Measurements from ENCODE around the gene CNOT6. TPM values are rescaled to one million over a fixed set of nuclear protein-coding genes. Genes with fewer than 3 reads are reported as not detected.

CNOT6 gene
- total RNA-seq, 4 donors from 2014 or later: 14.6 to 20.0 (median 19.3) TPM

- WGBS, 2 donors (ENCODE audit: low coverage in 1 of 2): 100% methylated on average over 3 to 5 of the region's 5 CpGs
- Histone ChIP-seq H3K4me3 (no peak overlapping the region), H3K27ac (no peak overlapping the region), H3K4me1 (no peaks in the 10 kb centered on the region), H3K9me3 (no peaks in the 10 kb centered on the region), H3K27me3 (no peaks in the 10 kb centered on the region), H3K36me3 (no peaks in the 10 kb centered on the region)
- DNase-seq: no peak
- TF ChIP-seq EP300 (IDR thresholded peaks at IDR 0.05; ENCODE audit: low read depth) (no peak), POLR2AphosphoS5 (IDR thresholded peaks at IDR 0.05) (no peak), POLR2A (IDR thresholded peaks at IDR 0.05) (no peak)
- TF ChIP-seq, protein P1, sequence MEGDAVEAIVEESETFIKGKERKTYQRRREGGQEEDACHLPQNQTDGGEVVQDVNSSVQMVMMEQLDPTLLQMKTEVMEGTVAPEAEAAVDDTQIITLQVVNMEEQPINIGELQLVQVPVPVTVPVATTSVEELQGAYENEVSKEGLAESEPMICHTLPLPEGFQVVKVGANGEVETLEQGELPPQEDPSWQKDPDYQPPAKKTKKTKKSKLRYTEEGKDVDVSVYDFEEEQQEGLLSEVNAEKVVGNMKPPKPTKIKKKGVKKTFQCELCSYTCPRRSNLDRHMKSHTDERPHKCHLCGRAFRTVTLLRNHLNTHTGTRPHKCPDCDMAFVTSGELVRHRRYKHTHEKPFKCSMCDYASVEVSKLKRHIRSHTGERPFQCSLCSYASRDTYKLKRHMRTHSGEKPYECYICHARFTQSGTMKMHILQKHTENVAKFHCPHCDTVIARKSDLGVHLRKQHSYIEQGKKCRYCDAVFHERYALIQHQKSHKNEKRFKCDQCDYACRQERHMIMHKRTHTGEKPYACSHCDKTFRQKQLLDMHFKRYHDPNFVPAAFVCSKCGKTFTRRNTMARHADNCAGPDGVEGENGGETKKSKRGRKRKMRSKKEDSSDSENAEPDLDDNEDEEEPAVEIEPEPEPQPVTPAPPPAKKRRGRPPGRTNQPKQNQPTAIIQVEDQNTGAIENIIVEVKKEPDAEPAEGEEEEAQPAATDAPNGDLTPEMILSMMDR (IDR thresholded peaks at IDR 0.05): no peak
- intact Hi-C loops (cut with DNase I; ENCODE audit: low total_unique reads): no loop called here
- in situ Hi-C loops (cut with MboI; ENCODE audit: low pct_ligation_motif_present in 1 of 4, low pct_unique_long_range_greater_than_20kb in 1 of 4, low sequenced_read_pairs in 3 of 4): loop anchor here in 1 of 4 donors (25.0 kb wide), 1 partner anchor 200 kb away; the partner anchor contains the start of gene MAPK9
Observed at GRCh38 chr5:180487556-180487955, 6.6 kb upstream of the CNOT6 start.

- intact Hi-C loops (cut with DNase I; ENCODE audit: low total_unique reads) (loop anchor here (10.0 kb wide), 1 partner anchor 407 kb away; no protein-coding TSS in a partner anchor), in situ Hi-C loops (cut with MboI; ENCODE audit: low pct_ligation_motif_present in 1 of 4, low pct_unique_long_range_greater_than_20kb in 1 of 4, low sequenced_read_pairs in 3 of 4) (loop anchor here in 1 of 4 donors (25.0 kb wide), 1 partner anchor 204 kb away; the partner anchor contains the start of gene MAPK9)
- H3K4me1 ChIP-seq: peaks cover 0 to 20% (median 17%) of the 10 kb centered on the region in 4 donors
- DNase-seq: no peak
- no peak overlapping the region for H3K27ac ChIP-seq
- no peak overlapping the region for H3K4me3 ChIP-seq
- no peaks in the 10 kb centered on the region for H3K36me3 ChIP-seq
- H3K9me3 ChIP-seq: no peaks in the 10 kb centered on the region
- 74 to 90% methylated on average over 4 to 7 of the region's 7 CpGs for WGBS, 2 donors (ENCODE audit: low coverage in 1 of 2)
- no peaks in the 10 kb centered on the region for H3K27me3 ChIP-seq
- TF ChIP-seq, protein P1 (IDR thresholded peaks at IDR 0.05): no peak
- TF ChIP-seq EP300 (IDR thresholded peaks at IDR 0.05; ENCODE audit: low read depth) (no peak), POLR2A (IDR thresholded peaks at IDR 0.05) (no peak), POLR2AphosphoS5 (IDR thresholded peaks at IDR 0.05) (no peak)
Observed at GRCh38 chr5:180491496-180491895, 2.7 kb upstream of the CNOT6 start.

GRCh38 chr5:180492226-180492903, 1.8 kb upstream of the CNOT6 start:
- intact Hi-C loops (cut with DNase I; ENCODE audit: low total_unique reads): loop anchor here (10.0 kb wide), 1 partner anchor 408 kb away; no protein-coding TSS in a partner anchor
- 50 to 87% methylated on average over 1 to 11 of the region's 11 CpGs for WGBS, 2 donors (ENCODE audit: low coverage in 1 of 2)
- H3K4me3 ChIP-seq: no peak overlapping the region
- in situ Hi-C loops (cut with MboI; ENCODE audit: low pct_ligation_motif_present in 1 of 4, low pct_unique_long_range_greater_than_20kb in 1 of 4, low sequenced_read_pairs in 3 of 4): loop anchor here in 1 of 4 donors (25.0 kb wide), 1 partner anchor 205 kb away; the partner anchor contains the start of gene MAPK9
- H3K27me3 ChIP-seq: no peaks in the 10 kb centered on the region
- DNase-seq: no peak
- no peak overlapping the region for H3K27ac ChIP-seq
- TF ChIP-seq, protein P1 (IDR thresholded peaks at IDR 0.05): no peak
- no peak for TF ChIP-seq POLR2AphosphoS5 (IDR thresholded peaks at IDR 0.05)
- TF ChIP-seq POLR2A (IDR thresholded peaks at IDR 0.05): no peak
- no peak for TF ChIP-seq EP300 (IDR thresholded peaks at IDR 0.05; ENCODE audit: low read depth)
- peaks cover 0 to 23% (median 19%) of the 10 kb centered on the region in 4 donors for H3K4me1 ChIP-seq
- no peaks in the 10 kb centered on the region for H3K9me3 ChIP-seq
- no peaks in the 10 kb centered on the region for H3K36me3 ChIP-seq

GRCh38 chr5:180494510-180495181, 467 bp downstream of the CNOT6 start:
- peak overlapping the region; percentile 58 to 98 (median 82) for H3K4me3 ChIP-seq
- intact Hi-C loops (cut with DNase I; ENCODE audit: low total_unique reads) (loop anchor here (10.0 kb wide), 1 partner anchor 410 kb away; no protein-coding TSS in a partner anchor), in situ Hi-C loops (cut with MboI; ENCODE audit: low pct_ligation_motif_present in 1 of 4, low pct_unique_long_range_greater_than_20kb in 1 of 4, low sequenced_read_pairs in 3 of 4) (loop anchor here in 1 of 4 donors (25.0 kb wide), 1 partner anchor 207 kb away; the partner anchor contains the start of gene MAPK9)
- H3K27me3 ChIP-seq: no peaks in the 10 kb centered on the region
- H3K27ac ChIP-seq: peak overlapping the region; percentile 88 to 99 (median 94)
- no peaks in the 10 kb centered on the region for H3K9me3 ChIP-seq
- H3K4me1 ChIP-seq: peaks cover 0 to 33% (median 27%) of the 10 kb centered on the region in 4 donors
- WGBS, 2 donors (ENCODE audit: low coverage in 1 of 2): 1% methylated on average over 65 of the region's 92 CpGs; no CpG with 5 or more reads in 1 of the 2 donors
- peak; percentile 38 for DNase-seq
- TF ChIP-seq, protein P1 (IDR thresholded peaks at IDR 0.05): peak in 1 of 5 experiments; percentile 9
- no peak for TF ChIP-seq POLR2A (IDR thresholded peaks at IDR 0.05)
- TF ChIP-seq POLR2AphosphoS5 (IDR thresholded peaks at IDR 0.05): no peak
- no peak for TF ChIP-seq EP300 (IDR thresholded peaks at IDR 0.05; ENCODE audit: low read depth)
- no peaks in the 10 kb centered on the region for H3K36me3 ChIP-seq

Data from transverse colon (tissue), 4 donors.